HFFc6 (cell line): ENCODE data around the gene CDC40. TPM values are rescaled to one million over a fixed set of nuclear protein-coding genes. Genes with fewer than 3 reads are reported as not detected.

ENCODE experiments used
- DNase-seq: peaks from one replicate; pipeline ENCODE4 v3.0.0-alpha.2; 2018
- H3K27ac Mint-ChIP-seq: 2 replicates; pipeline ENCODE4 v1.8.0; 2020; ENCODE audit warnings: mild to moderate bottlenecking, mixed read lengths
- H3K27me3 Mint-ChIP-seq: 2 replicates; pipeline ENCODE4 v1.8.0; 2021; ENCODE audit warnings: mild to moderate bottlenecking, moderate library complexity, mixed read lengths; ENCODE audit not compliant: insufficient read depth
- H3K36me3 Mint-ChIP-seq: 2 replicates; pipeline ENCODE4 v1.8.0; 2021; ENCODE audit warnings: low read depth, mixed read lengths
- H3K4me1 Mint-ChIP-seq: 2 replicates; pipeline ENCODE4 v1.8.0; 2020; ENCODE audit warnings: low read depth, mixed read lengths
- H3K4me3 Mint-ChIP-seq: 2 replicates; pipeline ENCODE4 v1.8.0; 2020; ENCODE audit warnings: mild to moderate bottlenecking, moderate library complexity, mixed read lengths
- H3K9me3 Mint-ChIP-seq: 2 replicates; pipeline ENCODE4 v1.8.0; 2020; ENCODE audit warnings: mild to moderate bottlenecking, mixed read lengths
- total RNA-seq, 6 experiments: library from RNA; stranded (reverse); fragmentation: NEBNext Ultra II Directional; extraction: Animal tissue kit (Norgen Biotek cat#: 25700); gene quantifications; 2 replicates in 1 of 6; 3 replicates in 5 of 6; pipeline ENCODE4 v1.2.3, GENCODE V29; 2021
- TF ChIP-seq, protein P1 (sequence below): fragments of 200-600 bp; sonication (generic); IDR thresholded peaks from 2 replicates; pipeline ENCODE4 v1.5.0; 2021; ENCODE audit warnings: antibody characterized with exemption, mild to moderate bottlenecking

Gene CDC40
- total RNA-seq, 6 experiments from 2014 or later = 18.7 to 20.1 (median 19.6) TPM

DNA sequence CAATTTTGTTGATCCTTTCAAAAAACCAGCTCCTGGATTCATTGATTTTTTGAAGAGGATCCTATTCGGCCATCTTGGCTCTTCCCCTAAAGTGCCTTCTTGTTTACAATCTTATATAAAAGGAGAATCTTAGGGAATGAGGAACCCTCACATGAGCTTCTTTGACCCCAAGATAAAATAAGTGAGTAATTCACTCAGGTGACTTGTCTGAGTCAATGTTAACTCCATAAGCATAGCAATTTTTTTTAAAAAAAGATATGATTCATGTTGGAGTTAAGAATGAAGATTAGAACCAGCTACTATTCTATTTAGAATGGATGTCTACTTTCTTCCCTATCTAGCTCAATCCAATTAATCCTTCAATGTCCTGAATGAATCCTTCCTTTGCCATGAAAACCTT lies 21.7 kb upstream of the CDC40 start:
- Mint-ChIP-seq H3K4me1 (no peaks in the 10 kb centered on the region), H3K36me3 (peaks cover 7% of the 10 kb centered on the region; the same call in 1 of the 2 replicates), H3K27ac (no peak overlapping the region), H3K27me3 (no peaks in the 10 kb centered on the region), H3K9me3 (no peaks in the 10 kb centered on the region), H3K4me3 (no peak overlapping the region)
- TF ChIP-seq, protein P1, sequence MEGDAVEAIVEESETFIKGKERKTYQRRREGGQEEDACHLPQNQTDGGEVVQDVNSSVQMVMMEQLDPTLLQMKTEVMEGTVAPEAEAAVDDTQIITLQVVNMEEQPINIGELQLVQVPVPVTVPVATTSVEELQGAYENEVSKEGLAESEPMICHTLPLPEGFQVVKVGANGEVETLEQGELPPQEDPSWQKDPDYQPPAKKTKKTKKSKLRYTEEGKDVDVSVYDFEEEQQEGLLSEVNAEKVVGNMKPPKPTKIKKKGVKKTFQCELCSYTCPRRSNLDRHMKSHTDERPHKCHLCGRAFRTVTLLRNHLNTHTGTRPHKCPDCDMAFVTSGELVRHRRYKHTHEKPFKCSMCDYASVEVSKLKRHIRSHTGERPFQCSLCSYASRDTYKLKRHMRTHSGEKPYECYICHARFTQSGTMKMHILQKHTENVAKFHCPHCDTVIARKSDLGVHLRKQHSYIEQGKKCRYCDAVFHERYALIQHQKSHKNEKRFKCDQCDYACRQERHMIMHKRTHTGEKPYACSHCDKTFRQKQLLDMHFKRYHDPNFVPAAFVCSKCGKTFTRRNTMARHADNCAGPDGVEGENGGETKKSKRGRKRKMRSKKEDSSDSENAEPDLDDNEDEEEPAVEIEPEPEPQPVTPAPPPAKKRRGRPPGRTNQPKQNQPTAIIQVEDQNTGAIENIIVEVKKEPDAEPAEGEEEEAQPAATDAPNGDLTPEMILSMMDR = no peak
- no peak for DNase-seq

DNA sequence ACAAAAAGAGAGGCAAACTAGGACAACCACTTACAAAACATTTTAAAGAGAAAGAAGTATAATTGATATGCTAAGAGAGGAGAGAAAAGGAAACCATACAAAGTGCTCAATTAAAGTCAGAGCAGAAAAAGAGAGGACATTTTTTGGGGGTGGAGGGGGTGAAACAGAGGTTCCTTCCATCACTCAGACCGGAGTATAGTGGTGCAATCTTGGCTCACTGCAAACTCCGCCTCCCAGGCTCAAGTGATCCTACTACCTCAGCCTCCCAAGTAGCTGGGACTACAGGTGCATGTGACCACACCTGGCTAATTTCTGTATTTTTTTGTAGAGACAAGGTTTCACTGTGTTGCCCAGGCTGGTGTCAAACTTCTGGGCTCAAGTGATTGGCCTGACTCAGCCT lies 10.1 kb upstream of the CDC40 start:
- DNase-seq = no peak
- H3K27ac Mint-ChIP-seq = no peak overlapping the region
- H3K9me3 Mint-ChIP-seq = no peaks in the 10 kb centered on the region

DNA sequence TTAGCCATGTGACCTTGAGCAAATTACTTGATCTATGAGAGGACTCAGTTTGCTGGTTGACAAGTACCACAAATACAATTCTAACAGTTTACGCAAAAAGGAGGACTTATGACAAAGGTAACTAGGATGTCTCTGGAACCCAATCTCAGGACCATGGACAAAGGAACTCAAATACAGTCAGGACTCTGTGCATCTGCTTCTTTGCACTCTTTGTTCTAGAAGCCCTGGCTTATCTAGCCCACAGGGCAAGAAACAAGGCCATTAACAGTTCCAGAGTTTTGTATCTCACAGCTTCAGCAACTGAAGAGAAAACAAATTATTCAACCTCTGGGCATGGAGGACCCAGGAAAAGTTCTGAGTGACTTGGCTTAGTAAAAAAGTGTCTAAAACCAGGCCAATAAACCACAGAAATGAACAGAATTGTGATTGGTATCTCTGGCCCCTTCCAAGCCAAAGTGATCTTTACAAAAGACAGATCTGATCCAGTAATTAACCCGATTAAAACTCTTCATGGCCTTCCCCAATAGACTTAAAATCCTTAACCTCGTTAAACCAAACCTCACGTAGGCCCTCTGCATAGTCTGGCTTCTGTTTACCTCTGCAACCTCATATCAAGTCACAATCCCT lies 6.6 kb upstream of the CDC40 start:
- Mint-ChIP-seq H3K27ac (no peak overlapping the region), H3K4me1 (peaks cover 12% of the 10 kb centered on the region), H3K9me3 (no peaks in the 10 kb centered on the region), H3K27me3 (0 out of 2 replicates have a peak, but pooled peaks cover under 1% of the 10 kb centered on the region), H3K36me3 (no peaks in the 10 kb centered on the region), H3K4me3 (no peak overlapping the region)
- DNase-seq = no peak
- TF ChIP-seq, protein P1 = no peak

More for the DNA sequence above, 10.1 kb upstream of the CDC40 start:
- TF ChIP-seq, protein P1 = no peak
- no peak overlapping the region for H3K4me3 Mint-ChIP-seq
- no peaks in the 10 kb centered on the region for H3K36me3 Mint-ChIP-seq
- no peaks in the 10 kb centered on the region for H3K4me1 Mint-ChIP-seq
- no peaks in the 10 kb centered on the region for H3K27me3 Mint-ChIP-seq

DNA sequence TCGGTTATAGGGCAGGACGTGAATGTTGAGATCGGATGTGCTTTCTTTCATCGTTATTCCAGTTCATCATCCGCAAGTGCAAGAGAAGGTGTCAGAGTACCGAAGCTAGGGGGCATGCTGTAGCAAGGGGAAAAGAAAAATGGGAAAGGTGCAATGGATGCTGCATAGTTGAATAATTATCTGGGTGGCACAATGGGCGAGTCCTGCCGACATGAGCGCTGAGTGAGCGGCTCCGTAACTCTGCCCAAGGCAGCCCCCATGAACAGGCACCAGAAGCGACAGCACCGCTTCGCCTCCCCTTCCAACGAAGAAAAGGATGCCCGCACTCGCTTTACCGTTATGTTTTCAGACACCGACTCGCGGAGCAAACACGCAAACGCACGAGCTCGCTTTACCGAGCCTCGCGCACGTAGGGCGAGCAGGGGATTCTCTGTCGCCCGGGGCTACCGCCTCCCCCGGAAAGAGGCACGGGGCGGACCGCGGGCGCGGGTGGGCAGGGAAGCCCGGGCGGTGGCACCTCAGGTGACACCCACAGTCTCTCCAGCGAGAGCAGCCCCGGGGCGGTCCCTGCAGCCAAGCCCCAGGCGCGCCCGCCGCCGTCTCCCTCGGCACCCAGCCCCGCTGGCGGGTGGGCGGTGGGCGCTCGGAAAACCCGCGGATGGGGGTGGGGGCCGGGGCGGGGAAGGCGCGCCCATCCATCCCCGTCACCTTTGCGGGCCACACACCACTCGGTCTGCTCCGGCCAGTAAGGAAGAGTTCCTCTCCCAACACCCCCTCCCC lies 1.4 kb upstream of the CDC40 start:
- Mint-ChIP-seq H3K4me1 (peaks cover 13% of the 10 kb centered on the region), H3K4me3 (peak overlapping the region; percentile 91; the same call in 1 of the 2 replicates), H3K27me3 (peaks cover 2% of the 10 kb centered on the region; the same call in 1 of the 2 replicates), H3K27ac (peak overlapping the region; percentile 24), H3K36me3 (no peaks in the 10 kb centered on the region), H3K9me3 (no peaks in the 10 kb centered on the region)
- peak; percentile 53 for DNase-seq
- TF ChIP-seq, protein P1 = peak; percentile 79

DNA sequence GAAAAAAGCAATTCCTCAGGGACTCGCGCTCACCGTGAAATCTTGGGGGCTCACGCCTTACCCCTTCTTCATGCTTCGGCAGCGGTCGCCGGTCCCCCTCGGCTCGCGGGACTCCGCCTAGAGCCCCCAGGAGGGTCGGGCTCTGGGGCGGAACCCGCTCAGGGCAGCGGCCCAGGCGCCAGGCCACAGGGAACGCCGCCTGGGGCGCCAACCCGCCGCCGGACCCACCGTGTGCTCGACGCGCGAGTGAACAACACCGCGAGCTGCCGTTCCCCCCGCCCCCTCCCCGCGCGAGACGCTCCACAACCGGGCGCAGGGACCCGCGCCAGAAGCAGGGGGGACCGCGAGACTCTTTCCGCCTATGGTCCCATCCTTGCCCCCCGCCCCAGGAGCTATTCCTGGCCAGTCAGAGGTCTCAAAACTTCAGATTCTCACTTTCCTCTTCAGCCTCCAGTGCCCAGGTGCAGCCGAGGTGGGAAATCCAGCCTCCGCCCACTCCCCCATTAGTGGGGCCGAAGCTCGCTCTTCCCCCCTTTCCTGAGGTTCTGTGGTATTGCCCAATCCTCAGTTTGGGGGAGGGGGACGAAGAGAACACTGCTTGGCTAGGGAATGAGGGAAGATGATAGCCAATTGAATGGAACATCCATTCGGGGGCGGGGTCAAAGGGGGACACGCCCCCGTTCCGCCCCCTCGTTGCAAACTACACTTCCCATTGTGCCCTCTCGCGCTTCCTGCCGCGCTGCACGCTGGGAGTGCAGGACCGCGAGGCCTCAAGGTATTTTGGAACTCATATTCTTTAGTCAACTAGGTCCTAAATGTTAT lies 610 bp upstream of the CDC40 start, which contains the start of gene WASF1:
Gene WASF1 (minus strand): TSS at position 265 of the 822 bp plus-strand sequence. CDS start 52,069 bp downstream, outside the sequence.
- Mint-ChIP-seq H3K9me3 (no peaks in the 10 kb centered on the region), H3K27ac (peak within 1 kb of the TSS; percentile 24), H3K27me3 (peaks cover 2% of the 10 kb centered on the region; the same call in 1 of the 2 replicates), H3K4me1 (peaks cover 13% of the 10 kb centered on the region), H3K4me3 (peak within 1 kb of the TSS; percentile 91; the same call in 1 of the 2 replicates), H3K36me3 (no peaks in the 10 kb centered on the region)
- TF ChIP-seq, protein P1 = no peak
- DNase-seq = peak; percentile 97
